GM20000 (cell line): ENCODE data around the gene TFCP2L1.
"Not testable (repeated sequence)": the region's sequence is repeated elsewhere in the genome, so short reads cannot be mapped to it uniquely, and the experiment has no call there.

Experiments used
- DNase-seq: peaks from one replicate; pipeline ENCODE4 v3.0.0; 2012; ENCODE audit warnings: low spot score
- CTCF ChIP-seq: IDR thresholded peaks from 2 replicates; pipeline ENCODE4 v1.5.1; 2012; ENCODE audit warnings: mild to moderate bottlenecking, control low read depth; ENCODE audit errors: extremely low read depth, missing control alignments

The TFCP2L1 gene

GRCh38 chr2:121304941-121305340 lies 19.9 kb upstream of the TFCP2L1 start:
- no peak for TF ChIP-seq CTCF
- no peak for DNase-seq

- TF ChIP-seq CTCF, result no peak
- DNase-seq, result no peak
Observed at GRCh38 chr2:121303531-121304263, 18.7 kb upstream of the TFCP2L1 start.

GRCh38 chr2:121301190-121301589 lies 16.2 kb upstream of the TFCP2L1 start:
- not testable (repeated sequence) for DNase-seq

GRCh38 chr2:121298476-121298875 lies 13.5 kb upstream of the TFCP2L1 start:
- DNase-seq, result no peak
- no peak for TF ChIP-seq CTCF

GRCh38 chr2:121297866-121298265 lies 12.9 kb upstream of the TFCP2L1 start:
- DNase-seq, result not testable (repeated sequence)

- no peak for DNase-seq
- no peak for TF ChIP-seq CTCF
Observed at GRCh38 chr2:121297217-121297830, 12.3 kb upstream of the TFCP2L1 start.

GRCh38 chr2:121295911-121296650 lies 11.1 kb upstream of the TFCP2L1 start:
- DNase-seq, result no peak
- TF ChIP-seq CTCF, result no peak
